Stimulated activated CD8-positive, alpha-beta memory T cell treated with anti-CD3 and anti-CD28 coated beads, Interleukin-12 subunit alpha, Interleukin-12 subunit beta, amount 100 ng/mL, for 24 hours (primary cell): Measurements from ENCODE around the gene CACNB4.

ENCODE experiments used
- DNase-seq: peaks from one replicate; pipeline ENCODE4 v3.0.0-alpha.2; 2020; ENCODE audit errors: extremely low read depth

CACNB4 gene

DNA sequence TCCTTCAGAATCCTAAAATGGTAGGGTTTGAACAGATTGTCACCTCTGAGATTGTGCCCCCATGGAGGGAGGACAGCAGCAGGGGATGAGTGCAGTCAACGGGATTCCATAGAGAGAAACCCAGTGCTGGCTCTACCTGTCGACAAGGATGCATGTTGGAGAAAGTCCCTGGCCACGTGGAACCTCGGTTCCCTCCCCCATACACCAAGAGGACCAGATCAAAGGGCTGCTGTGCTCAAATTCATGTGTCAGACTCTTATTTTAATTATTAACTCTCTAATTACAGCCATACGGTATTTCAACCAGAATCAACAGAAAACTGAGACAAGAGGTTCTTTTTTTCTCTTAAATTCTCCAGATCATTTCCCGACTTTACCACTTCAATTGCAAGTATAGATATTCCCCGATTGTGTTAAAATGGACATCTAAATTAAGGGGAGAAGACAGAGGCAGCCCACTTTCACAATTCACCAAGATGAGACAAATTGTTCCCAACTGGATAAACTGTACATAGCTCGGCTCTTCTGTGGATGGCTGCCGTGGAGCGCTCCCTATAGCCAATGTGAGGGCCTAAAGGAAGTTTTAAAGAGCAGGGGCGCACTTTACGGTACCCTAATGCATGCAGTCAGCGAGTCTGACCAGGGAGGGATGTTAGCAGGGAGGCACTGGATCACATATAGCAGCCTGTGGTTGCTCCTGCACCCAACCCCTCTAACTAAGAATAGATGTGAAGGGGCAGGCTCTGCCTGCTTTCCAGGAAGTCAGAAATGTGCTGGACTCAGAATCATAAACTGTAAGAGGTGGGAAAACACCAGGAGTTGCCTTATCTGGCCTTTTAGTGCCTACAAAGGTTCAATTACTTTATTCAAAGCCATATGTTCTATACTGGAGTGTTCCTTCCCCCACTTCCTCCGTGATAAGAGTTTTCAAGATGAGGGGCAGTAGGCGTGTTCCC, 123.1 kb downstream of the CACNB4 start:
- DNase-seq, result no peak

DNA sequence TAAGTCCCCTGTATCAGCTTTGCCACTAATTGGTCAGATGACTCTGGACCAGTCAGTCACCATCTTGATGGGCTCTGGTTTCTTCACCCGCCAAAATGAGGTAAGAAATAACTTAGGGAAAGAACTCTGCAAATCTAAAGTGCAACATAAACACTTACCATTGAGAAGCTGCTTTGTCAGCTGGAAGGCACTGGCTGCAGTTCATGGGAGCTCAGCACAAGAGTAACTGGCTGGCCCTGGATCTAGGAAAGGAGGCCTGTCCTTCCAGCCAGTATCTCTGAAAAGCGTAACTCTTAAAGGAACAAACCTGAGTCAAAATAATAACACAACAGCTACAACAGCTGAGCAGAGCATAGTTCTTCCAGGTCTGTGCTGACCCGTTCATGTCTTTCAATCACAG, 123.9 kb downstream of the CACNB4 start:
- DNase-seq, result no peak

DNA sequence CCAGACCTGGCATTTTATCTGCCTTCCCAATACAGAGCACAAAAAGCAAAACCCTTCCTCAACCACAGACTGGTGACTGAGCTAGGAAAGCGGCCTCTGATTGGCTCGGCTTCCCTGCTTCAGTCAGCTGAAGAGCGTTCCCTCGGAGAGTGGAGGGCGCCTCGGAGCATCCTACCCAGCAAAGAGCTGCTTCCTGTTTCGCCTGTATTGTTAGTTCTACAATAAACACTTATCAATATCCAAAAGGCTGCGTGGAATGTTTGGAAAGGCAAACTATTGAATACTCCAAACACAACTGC, 125.0 kb downstream of the CACNB4 start:
- DNase-seq, result no peak

DNA sequence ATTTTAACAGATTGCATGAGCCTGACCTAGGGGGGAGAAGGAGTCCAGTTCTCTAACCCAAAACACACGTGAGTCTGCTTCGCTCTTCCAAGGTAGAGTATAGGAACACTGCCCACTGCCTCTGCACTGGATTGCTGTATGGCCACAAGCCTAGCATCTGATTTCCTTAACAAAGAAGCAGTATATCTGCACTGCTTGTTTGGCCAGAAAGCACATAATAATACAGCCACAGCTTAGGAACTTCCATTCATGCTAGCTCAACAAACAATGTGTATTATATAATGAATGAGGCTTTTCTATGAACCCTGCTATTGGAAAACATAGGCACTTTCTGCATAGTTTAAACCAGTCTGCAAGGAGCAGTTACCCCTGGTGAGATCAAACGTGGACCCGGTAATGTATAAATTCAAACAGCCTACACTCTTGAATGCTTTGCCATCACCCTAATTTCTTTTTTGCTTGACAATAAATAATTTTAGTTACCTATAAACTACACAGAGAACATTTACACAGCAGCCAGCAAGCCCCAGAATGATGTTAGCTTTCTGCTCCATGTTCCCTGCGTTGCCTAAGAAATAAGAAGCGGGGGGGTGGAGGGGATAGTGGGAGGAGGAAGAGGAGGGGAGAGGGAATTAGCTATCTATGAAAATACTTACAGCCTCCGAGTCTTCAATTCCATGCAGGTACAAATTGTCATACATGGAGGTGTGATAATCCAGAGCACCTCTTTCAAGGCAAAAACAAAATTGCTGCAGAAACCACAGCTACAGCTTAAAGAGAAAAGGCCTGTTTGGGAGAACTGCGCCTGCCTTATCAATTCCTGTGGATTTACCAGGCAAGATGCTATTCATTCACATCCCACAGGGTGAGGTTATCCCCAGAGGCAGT, 125.6 kb downstream of the CACNB4 start:
- DNase-seq, result no peak

DNA sequence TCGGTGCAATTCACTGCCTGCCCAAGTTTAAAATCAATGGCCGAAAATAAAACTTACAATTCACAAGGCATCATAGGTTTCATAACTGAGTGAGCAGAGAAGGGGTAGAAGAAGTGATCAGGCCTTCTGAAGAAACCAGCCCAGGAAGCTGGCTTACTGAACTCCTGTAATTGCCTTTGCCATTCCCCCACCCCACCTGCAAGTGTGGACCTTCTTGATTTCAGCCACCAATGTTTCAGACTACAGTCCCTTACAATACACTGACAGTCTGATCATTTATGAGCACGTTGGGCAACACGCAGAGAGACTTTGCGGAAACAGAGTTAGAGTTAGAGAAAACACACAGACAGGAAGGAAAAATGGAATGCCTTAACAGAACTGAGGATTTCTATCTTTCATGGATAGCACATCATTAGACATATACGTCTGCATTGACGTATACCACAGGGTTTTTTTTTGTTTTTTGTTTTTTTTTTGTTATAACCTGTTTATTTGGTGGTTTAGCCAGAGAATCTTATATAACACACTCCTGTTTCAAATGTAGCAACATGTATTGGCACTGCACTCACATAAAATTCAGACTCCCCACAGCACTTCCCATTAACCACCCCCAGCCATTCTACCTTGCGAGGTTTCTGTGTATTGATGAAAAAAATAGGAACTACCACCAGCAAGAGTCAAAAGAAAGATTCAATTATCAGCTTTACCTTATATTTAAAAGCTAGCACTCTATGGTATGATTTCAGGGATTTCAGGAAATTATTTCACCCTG, 126.4 kb downstream of the CACNB4 start:
- DNase-seq, result no peak

DNA sequence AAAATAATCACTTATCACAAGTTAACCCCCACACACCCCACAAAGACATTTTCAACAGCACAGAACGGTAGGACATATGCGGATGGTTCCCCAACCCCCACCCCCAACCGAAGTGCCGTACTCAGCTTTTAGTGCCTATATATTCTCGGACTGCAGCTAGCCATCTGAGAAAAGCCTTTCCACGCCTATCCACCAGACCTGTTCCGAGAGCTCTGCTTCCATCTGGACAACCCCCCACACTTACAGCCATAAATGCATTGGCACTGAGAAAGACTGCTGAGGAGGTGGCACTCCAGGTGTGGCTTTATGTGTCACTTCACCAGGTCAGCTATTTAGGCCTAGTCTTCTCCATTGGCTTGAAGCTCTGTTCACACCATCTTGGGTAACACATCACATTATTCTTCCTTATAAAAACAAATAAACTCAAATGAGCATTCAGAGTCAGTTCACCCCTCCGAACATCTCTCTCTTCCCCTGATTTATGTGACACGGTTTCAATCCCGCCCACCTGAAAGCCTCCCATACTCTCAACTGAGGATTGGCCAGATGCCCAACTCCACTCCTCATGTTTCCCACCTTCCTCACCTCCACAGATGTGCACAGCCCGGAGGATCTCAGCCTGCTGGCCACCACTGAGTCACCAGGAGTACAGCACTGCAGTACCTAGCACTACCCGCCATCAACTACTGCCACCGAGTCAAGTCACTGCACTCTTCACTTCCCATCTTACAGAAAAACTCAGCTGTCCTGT, 127.4 kb downstream of the CACNB4 start:
- no peak for DNase-seq

DNA sequence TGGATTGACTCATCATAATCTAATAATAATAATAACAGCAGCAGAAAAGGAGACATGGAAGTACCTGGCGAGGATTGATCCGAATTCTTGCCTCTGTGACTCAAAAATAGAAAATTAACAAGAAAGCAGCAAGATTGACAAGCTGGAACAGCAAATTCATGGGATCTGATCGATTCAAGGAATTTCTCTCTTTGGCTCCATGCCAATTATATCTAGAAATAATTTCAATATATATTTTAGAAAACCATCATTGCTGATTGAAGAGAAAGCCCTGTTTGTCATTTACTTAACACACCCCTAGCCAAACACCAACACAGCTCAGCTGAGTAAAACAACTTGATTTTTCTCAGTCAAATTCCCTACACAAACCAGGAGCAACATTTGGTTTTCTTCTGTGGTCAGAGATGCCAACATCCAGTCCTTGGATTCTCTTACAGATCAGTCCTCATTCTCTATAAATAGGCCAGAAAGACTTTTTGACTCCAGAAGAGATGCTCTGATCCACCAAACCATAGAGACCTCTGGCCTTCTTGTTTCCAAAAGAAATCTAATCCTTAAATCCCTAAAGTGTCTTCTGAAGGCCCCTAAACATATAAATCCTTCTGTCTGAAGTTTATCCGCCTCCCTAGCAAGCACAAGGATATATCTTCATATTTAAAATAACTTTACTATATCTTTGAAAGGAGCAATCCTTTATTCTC, 129.9 kb downstream of the CACNB4 start:
- no peak for DNase-seq

DNA sequence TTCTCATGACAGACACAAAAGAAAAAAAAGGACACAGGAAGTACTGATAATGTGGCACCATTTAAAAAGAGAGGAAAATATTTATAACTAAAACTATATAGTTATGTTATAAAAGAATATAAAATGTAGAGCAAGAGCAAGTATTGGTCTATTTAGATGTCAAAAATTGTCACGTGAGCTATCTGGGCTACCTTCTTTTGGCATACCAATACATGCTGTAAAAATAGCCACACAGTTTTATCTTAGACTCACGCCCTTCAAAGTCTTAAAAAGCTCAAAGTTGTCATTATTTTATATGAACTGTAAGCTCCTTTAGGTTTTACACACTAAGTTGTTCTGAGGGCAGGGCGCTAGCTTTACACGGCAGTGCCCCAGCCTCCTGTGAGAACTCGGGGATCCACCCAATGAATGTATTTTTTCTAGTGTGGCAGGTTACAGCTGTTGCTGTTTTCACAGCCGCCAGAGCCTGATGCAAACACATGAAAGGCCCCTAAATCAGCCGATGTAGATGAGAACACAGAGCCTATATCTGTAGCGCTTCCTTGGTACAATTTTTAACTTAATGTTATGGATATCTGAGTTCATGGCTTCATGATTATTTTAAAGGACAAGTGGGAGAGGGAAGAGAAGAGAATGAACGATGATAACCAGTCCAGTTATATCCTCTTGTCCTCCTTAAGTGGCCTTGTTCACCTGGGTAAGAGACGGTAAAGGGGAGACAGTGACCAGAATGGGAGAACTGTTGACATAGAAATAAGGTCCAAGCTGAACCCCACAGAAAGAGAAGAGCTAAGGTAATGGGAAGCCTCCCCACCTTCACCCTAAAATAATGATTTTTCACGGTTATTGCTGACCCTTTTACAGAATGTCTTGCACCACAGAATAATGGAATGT, 130.8 kb downstream of the CACNB4 start:
- DNase-seq, result no peak

DNA sequence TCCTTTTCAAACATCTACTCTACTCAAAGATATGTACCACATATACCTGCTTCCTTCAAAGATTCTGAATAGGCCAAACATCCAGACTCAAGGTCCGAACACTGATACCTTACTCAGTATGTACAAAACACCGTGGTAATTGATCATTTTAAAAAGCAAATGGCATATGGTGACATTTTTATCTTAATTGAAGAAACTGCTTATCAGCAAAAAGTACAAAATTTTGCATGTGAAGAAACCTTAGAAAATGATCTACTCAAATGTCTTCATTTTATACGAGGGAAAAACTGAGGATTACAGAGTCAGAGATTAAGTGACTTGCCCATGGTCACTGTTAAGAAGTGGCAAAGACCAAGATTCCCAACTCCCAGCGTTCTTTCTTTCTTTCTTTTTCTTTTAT, 133.0 kb downstream of the CACNB4 start:
- DNase-seq, result no peak

DNA sequence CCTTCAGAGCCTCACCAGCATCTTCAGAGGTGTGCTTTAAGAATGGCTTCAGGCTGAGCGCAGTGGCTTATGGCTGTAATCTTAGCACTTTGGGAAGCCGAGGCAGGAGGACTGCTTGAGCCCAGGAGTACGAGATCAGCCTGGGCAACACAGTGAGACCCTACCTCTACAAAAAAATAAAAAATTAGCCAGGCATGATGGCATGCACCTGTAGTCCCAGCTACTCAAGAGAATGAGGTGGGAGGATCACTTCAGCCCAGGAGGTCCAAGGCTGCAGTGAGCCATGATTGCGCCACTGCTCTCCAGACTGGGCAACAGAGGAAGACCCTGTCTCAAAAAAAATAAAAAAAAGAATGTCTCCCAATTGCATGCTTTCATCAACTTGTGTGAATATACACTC, 137.3 kb downstream of the CACNB4 start:
- no peak for DNase-seq

DNA sequence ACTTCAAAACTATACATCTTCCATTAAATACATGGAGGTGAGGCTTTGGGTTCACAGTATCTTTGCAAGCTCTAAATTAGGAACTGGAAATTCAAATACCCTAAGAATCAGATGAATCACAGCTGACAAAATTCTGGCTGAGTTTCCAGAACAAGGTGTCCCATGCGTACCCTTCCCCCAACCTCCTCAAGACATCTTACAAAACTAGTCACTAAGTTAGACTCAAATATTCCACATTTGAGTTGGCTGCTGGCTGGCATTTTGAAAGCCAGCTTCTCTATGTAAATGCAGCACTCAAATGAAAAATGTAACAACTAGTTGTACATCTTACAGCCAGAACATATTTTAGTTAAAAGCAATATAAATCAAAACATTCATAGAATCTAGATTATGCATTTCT, 139.6 kb downstream of the CACNB4 start:
- DNase-seq, result no peak

DNA sequence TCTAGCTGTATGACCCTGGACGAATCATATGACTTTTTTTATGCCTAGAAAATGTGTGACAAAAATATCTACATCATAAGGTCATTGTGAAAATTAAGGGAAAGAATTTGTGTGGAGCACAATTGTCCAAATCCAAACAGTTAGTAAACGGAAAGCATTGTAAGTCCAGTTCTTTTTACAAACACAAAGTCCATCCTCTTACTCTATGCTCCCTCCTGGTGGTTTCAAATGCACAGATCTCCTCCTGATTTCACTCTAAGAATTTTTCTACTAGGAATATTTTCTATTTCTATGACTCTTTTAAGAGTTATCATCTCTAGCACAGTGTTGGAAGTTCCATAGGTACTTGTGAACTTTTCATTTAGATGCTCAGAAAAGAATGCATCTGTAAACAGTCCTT, 145.4 kb downstream of the CACNB4 start:
- DNase-seq, result no peak

DNA sequence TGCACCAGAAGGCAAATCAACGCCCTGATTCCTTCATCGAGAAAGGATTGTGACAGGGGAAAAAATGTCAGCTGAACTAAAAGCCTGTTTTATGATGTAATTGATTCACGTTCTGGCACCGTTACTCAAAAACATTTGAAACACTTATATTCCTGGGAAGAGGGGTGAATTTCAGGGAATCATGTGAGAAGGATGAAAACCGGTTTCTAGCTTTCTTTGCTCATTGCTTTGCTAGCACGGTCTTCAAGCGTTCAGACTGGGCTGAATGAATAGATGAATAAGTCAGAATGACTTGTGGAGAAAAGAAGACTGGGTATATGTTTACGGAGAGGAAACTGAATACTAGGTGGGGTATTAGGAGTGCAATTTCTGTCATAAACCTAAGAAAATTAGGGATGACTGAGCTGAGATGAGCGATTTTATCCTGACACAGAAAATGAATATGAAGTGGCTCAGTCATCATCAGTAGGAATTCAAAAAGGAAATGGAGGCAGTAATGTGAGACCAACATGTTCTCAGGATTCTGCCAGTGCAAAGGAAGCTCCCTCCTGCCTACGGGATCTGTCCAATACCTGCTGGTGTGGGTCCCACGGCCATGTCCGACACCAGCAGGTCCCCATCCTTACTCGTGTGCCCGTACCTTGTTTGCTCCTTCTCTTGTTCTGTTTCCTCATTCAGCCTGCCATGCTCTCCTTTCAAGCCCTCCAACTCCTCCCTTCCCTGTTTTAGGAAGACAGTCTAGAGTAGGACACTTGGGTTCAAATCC, 146.0 kb downstream of the CACNB4 start:
- DNase-seq, result no peak

DNA sequence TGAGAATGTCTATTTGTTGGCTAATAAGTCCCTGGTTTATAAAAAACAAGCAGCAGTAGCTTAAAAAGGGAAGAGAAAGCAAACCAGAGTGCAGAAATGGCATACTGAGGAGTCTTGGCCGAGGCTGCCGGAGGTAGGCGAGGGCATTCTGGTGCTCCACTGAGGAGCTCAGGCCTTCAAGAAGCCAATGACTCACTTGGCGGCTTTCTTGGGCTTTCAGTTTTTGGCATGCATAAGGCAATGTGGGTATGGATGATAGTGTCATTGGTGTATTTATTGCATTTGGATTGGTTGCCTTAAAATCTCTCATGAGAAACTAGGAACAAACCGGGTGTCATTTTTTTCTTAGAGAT, 151.1 kb downstream of the CACNB4 start:
- DNase-seq, result no peak

DNA sequence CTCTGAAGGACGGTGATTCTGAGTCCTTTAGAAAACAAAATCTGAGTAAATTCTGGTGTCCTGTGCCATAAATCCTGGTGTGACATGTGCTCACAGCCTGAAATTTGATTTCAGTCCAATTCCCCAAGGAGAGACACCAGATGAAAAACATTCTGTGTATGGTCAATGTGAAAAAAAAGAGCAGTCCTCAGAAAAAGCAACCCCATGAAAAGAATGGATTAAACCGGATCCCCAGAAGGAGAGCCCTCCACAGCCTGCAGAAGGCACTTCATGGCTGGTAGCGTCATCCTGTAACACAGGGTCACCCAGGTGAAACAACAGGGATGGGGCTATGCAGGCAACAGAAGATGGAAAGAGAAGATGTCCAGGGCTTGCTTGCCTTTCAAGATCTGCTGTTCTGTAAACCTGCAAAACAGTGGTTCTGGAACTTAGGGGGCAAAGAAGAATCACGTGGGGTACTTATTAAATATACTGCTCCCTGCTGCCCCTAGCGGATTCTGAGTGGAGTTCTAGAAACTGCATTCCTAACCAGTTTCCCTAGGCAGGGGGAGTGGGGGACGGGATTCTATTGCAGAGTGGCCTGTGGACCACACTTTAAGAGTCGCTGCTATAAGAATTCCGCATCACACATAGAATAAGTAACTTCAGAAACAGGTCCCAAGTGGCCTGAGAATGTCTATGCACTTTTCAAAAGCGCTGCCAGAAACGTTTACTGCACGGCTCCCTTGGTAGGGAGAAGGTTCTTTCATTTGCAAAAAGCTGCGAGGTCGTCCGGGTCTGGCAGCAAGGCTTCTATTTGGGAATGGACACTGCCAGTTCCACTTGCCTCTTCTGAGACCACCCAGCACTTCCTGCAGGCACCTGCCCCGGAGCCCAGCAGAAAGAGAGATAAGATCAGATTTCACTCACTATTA, 151.7 kb downstream of the CACNB4 start:
- DNase-seq, result no peak

DNA sequence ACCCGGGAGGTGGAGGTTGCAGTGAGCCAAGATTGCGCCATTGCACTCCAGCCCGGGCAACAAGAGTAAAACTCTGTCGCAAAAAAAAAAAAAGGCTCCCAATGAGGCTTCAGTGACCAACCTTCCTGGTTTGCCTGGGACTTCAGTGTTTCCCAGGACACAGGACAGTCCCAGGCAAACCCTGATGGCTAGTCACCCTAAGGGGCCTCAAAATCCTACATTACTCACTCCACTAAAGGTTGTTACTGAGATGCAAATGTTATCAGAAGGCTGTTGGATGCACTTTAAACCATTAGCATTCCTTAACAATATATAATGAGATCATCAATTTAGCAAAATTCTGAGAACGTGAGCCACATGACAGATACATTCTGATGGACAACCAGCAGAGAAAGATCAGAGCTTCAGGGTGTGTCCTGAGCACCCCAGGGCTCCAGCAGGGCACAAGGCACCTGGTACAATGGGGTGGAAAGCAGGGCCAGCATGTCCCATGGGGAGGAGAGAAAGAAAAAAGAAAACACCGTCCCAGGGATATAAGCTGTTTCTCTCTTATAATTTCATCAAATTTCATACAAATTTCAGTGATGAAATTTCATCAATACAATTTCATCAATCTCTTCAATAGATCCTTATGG, 152.5 kb downstream of the CACNB4 start:
- DNase-seq, result no peak

DNA sequence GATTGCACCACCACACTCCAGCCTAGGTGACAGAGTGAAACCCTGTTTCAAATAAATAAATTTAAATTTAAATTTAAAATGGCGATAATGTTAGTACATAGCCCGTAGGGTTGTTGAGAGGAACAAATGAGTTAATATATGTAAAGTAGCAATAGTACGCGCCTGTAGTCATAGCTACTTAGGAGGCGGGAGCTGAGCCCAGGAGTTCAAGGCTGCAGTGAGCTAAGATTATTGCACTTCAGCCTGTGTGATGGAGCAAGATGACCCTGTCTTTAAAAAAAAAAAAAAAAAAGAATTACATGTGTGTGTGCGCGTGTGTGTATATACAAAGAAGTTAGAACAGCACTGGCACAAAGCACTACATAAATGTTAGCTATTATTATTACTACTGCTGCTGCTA, 153.2 kb downstream of the CACNB4 start:
- DNase-seq, result no peak

DNA sequence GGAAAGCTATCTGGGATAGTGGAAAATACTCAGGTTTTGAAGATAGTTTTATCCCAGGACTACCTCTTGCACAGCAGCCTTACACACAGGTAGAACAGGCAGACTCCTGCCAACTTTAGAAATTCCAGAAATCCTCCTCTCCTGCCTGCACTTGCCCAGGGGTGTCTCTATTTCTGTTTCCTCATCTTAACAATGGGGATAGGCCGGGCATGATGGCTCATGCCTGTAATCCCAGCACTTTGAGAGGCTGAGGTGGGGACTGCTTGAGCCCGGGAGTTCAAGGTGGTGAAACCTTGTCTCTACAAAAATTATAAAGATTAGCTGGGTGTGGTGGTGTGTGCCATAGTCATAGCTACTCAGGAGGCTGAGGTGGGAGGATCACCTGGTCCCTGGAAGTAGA, 153.7 kb downstream of the CACNB4 start:
- DNase-seq, result no peak
